GM19397 (cell line): Measurements from ENCODE around the gene PTGES3.
"Not testable (repeated sequence)": the region's sequence is repeated elsewhere in the genome, so short reads cannot be mapped to it uniquely, and the experiment has no call there.

Experiments used
- ATAC-seq: cut with Tn5 transposase; IDR thresholded peaks from one replicate; pipeline ENCODE4 v1.9.1; 2021; ENCODE audit warnings: mild to moderate bottlenecking, moderate library complexity; ENCODE audit not compliant: unreplicated experiment

Gene PTGES3

DNA sequence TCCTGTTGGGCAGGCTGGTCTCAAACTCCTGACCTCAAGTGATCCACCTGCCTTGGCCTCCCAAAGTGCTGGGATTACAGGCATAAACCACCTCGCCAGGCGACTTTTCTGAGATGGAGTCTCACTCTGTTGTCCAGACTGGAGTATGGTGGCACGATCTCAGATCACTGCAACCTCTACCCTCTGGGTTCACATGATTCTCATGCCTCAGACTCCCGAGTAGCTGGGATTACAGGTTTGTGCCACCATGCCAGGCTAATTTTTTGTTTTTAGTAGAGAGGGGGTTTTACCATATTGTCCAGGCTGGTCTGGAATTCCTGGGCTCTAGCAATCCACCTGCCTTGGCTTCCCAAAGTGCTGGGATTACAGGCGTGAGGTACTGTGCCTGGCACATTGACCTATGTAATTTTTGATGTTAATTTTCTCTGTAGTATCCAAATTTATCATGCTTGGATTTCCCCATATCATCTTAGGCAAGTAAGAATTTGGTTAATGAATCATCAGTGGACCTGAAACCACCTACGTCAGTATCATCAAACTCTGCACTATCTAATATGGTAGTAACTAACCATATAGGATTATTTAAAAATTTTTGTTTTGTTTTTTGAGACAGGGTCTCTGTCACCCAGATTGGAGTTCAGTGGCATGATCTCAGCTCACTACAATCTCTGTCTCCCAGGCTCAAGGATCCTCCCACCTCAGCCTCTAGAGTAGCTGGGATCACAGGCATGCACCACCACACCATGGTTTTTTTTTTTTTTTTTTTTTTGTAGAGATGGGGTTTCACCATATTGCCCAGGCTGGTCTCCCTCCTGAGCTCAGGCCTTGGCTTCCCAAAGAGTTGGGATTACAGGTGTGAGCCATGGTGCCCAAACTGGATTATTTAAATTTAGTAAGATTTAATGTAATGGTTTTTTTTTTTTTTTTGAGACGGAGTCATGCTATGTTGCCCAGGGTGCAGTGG lies 30.4 kb downstream of the PTGES3 start:
- no peak for ATAC-seq

DNA sequence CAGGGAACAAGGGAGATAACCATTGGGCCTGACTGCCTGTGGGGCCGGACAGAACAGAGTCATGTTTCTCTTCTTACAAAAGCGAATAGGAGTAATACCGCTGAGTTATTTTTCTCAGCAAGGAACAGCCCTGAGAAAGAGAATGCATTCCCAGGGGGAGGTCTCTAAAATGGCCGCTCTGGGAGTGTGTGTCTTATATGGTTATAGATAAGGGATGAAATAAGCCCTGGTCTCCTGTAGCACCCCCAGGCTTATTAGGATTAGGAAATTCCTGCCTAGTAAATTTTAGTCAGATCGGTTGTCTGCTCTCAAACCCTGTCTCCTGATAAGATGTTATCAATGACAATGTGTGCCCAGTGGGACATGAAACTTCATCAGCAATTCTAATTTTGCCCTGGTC lies 34.3 kb downstream of the PTGES3 start:
- ATAC-seq, result not testable (repeated sequence)

- ATAC-seq, result not testable (repeated sequence)
These were observed 40.1 kb downstream of the PTGES3 start for GRCh38 chr12:56648023-56648422.

DNA sequence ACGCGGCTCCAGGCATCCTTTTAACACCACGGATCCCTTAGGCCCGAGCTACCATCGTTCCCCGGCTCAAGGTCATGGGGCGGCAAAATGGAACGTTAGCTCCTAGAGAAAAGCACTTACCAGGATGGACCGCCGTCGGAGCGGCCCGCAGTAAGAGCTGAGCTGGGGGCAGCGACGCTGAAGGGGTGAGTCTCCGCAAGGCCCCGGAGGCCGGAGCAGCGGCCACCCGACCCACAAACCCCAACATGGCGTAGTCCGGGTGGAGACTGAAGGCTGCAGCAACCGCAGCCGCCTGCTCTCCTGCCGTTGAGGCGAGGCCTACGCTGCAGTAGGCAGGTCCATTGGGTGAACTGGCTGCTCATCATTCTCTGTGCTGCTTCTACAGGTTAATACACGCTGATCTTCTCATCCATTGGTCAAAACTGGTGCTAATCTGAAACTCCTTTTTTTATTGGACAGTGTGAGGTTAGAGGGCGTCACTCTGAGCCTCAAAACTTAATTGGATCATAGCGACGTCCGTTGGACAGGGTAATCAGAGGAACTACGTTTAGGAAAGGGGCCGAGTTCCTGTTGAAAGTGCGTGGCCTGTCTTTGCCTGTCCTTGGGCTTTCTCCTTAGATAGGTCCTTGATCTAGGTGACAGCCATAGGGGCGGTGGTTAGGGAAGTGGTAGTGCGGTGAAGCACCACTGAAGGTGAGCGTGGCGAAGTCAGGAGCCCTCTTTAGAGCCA lies 42.2 kb downstream of the PTGES3 start, which contains the start of gene ATP5F1B:
Gene ATP5F1B (minus strand): TSS at position 268 of the 730 bp plus-strand sequence. CDS start 21 bp downstream, at position 247.
- ATAC-seq, result peak; percentile 99

DNA sequence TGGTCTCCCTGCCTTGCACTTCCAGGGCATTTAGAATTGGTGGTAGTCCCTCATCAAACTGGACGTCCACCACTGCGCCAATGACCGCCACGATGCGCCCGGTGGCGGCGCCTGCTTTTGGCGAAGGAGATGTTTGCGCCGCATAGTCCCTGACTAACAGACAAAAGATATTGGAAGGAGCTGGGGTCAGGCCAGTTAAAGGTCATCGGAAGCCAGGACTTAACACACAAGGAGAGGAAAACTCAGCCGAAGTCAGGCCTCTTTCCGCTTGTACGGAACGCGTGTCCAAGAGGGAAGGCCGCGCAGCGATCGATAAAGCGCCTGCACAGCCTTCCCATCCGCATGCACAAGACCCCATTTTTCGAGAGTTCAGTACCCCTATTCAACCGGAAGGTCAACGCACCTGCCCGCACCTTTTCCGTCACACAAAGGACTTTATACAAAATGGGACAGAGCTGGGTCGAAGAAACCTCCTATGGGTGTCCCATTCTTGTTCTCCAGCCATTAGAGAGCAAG lies 42.8 kb downstream of the PTGES3 start:
- ATAC-seq, result no peak

GRCh38 chr12:56644654-56645053 lies 43.4 kb downstream of the PTGES3 start:
- no peak for ATAC-seq

- no peak for ATAC-seq
These were observed 46.9 kb downstream of the PTGES3 start for GRCh38 chr12:56641219-56641618.

DNA sequence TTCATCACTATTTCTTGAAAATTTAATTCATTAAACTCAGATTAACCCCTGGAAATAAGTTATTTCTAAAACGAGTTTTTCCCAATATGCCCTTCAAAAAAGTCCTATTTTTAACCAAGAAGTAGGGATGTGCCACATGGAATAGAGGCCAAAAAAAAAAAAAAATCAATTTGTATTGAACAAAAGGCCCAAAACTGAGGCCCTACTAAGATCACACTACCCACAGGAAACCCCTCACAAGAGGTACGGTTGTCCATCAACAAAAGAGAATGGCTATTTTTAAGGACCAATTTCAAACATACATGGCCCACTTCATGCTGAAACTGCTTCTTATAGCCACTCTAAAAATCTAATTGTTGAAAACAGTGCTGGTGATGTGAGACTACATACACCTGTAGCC lies 50.5 kb downstream of the PTGES3 start:
- ATAC-seq, result no peak

- peak; percentile 47 for ATAC-seq
These were observed 51.2 kb downstream of the PTGES3 start for GRCh38 chr12:56636675-56637540.

DNA sequence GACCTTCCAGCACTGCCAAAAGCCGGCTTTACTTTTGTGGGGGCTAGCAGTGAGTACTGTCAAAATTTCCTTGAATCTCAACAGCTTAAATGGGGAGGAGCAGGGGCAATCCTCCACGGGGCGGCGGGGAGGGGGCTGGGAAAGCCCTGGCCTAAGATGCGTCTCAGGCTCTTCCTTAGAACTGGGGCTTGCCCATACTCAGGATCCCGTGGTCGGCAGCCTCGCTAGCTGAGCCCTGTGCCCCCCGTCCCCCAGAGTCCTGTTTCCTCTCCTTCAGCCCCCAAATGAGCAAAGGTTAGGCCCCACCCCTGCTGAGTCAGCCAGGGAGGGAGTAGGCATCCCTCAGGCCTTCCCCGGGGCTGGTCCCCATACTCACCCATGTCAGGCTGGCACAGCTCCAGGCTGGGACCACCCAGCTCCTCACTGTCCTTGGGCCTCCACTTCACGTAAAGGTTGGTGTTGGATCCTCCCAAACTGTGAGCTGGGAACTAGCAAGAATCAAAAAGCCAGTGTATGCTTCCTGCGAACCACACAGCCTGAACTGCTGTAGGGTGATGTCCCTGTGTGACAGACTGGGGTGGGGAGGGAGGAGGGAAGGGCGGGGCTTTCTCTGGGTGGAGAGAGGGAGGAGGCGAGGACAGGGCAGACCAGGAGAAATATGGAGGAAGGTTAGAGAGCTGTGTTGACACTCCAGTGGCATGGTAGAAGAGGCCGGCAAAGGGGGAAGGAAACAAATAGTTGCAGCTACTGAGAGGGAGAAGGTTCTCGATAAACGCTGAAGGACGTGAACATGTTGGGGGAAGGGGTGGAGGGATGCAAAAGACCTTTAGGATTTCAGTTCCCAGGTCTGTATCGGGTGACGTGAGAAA lies 52.0 kb downstream of the PTGES3 start:
- ATAC-seq, result peak; percentile 43

GRCh38 chr12:56634837-56635791 lies 53.0 kb downstream of the PTGES3 start:
- ATAC-seq, result no peak

DNA sequence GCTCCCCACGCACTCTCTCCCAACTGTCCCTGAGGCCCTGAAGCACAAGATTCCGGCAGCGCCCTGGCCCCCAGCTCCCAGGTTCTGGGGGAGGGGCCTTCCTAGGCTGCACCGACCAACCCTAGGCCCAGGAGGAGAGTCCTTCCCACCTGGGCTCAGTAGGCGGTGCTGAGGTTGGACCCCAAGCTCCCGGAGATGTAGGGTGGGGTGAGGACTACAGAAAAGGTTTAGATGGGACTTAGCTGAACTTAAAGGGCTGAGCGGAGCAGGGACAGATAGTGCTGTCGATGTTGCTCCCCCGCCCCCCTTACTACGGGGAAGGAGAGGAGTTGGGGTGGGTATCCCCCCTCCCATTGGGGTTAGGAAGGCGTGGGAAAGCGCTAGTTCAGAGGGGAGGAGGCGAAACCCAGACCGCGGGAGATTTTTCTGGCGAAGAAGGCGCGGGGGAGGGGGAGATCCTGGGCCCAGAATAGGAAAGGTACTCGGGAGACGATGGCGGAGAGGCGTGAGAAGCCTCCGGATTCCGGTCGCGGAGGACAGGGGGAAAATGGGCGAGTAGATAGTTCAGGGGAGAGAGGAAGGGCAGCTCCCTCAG lies 53.7 kb downstream of the PTGES3 start:
- no peak for ATAC-seq

GRCh38 chr12:56633468-56634241 lies 54.4 kb downstream of the PTGES3 start:
- ATAC-seq, result no peak

GRCh38 chr12:56632701-56633467 lies 55.2 kb downstream of the PTGES3 start:
- ATAC-seq, result no peak

GRCh38 chr12:56631790-56632700 lies 56.0 kb downstream of the PTGES3 start:
- ATAC-seq, result no peak
